H1 (cell line): Measurements from ENCODE around the gene KCNA10. TPM values are rescaled to one million over a fixed set of nuclear protein-coding genes. Genes with fewer than 3 reads are reported as not detected.

Source experiments
- CTCF ChIA-PET: fragments of 300-600 bp; sonication (Branson Sonifier 250); formaldehyde crosslinking; loops from one replicate; lab custom pipeline; 2021; ENCODE audit not compliant: partially characterized antibody; lab: Charles Lee
- POLR2A ChIA-PET: fragments of 300-600 bp; sonication (Branson Sonifier 250); formaldehyde crosslinking; loops from one replicate; lab custom pipeline; 2021; ENCODE audit warnings: inconsistent platforms; ENCODE audit not compliant: partially characterized antibody; lab: Charles Lee
- DNase-seq, 2 experiments: peaks; one replicate each; pipeline versions ENCODE4 v3.0.0 to v3.0.0-alpha.2; 2010 to 2022; ENCODE audit warnings: low spot score in 2 of 2, low read depth in 1 of 2, mixed read lengths in 1 of 2
- FAIRE-seq: peaks from 2 replicates; lab custom pipeline; 2011; peaks lifted over from hg19 to GRCh38; lab: Jason Lieb, UNC
- H2AFZ ChIP-seq: 2 replicates; pipeline ENCODE4 v1.8.1; 2012; ENCODE audit warnings: low read length, inconsistent platforms
- H2AK5ac ChIP-seq: 2 replicates; pipeline ENCODE4 v1.6.1; 2013; ENCODE audit warnings: low read depth, low read length
- H2BK120ac ChIP-seq: replicated peaks from 2 replicates; pipeline ENCODE3; 2013; ENCODE audit warnings: low read depth, low read length, inconsistent platforms
- H2BK12ac ChIP-seq: 2 replicates; pipeline ENCODE4 v1.6.1; 2013; ENCODE audit warnings: low read depth, low read length
- H2BK15ac ChIP-seq: 2 replicates; pipeline ENCODE4 v1.6.1; 2013; ENCODE audit warnings: low read length
- H2BK20ac ChIP-seq: 2 replicates; pipeline ENCODE4 v1.6.1; 2013; ENCODE audit warnings: low read length
- H2BK5ac ChIP-seq: 2 replicates; pipeline ENCODE4 v1.6.1; 2013; ENCODE audit warnings: low read depth, low read length
- H3K14ac ChIP-seq: 2 replicates; pipeline ENCODE4 v1.6.1; 2013; ENCODE audit warnings: inconsistent platforms; ENCODE audit not compliant: insufficient read length
- H3K18ac ChIP-seq: 2 replicates; pipeline ENCODE4 v1.6.1; 2013; ENCODE audit warnings: low read length; ENCODE audit errors: extremely low read depth
- H3K23ac ChIP-seq: 2 replicates; pipeline ENCODE4 v1.6.1; 2013; ENCODE audit warnings: inconsistent platforms; ENCODE audit not compliant: insufficient read length
- H3K23me2 ChIP-seq: 2 replicates; pipeline ENCODE4 v1.6.1; 2013; ENCODE audit warnings: low read depth, low read length
- H3K27ac ChIP-seq: 2 replicates; pipeline ENCODE4 v1.6.1; 2011; ENCODE audit warnings: low read depth, low read length, inconsistent platforms
- H3K27me3 ChIP-seq, 4 experiments: replicated peaks in 1 of 4; 1 replicate in 1 of 4; 2 replicates in 3 of 4; pipeline versions ENCODE4 v1.6.1 to v1.8.1; 2011 to 2013; ENCODE audit warnings: low read length in 3 of 4, mild to moderate bottlenecking in 3 of 4, inconsistent platforms in 2 of 4, mixed read lengths in 2 of 4, moderate library complexity in 1 of 4; ENCODE audit not compliant: control insufficient read depth in 3 of 4, insufficient read depth in 3 of 4; ENCODE audit errors: extremely low read depth in 1 of 4
- H3K36me3 ChIP-seq, 4 experiments: 2 replicates each; pipeline versions ENCODE4 v1.6.1 to v1.8.1; 2011 to 2013; ENCODE audit warnings: mild to moderate bottlenecking in 4 of 4, low read length in 3 of 4, moderate library complexity in 2 of 4, control low read depth in 1 of 4, inconsistent platforms in 1 of 4; ENCODE audit not compliant: insufficient read depth in 4 of 4, control insufficient read depth in 2 of 4
- H3K4ac ChIP-seq: replicated peaks from 2 replicates; pipeline ENCODE3; 2013; ENCODE audit warnings: low read length, low read depth, mixed read lengths, inconsistent platforms; ENCODE audit not compliant: insufficient read length
- H3K4me1 ChIP-seq, 4 experiments: replicated peaks in 1 of 4; 1 replicate in 1 of 4; 2 replicates in 3 of 4; pipeline versions ENCODE4 v1.6.1 to v1.8.1; 2011 to 2013; ENCODE audit warnings: low read length in 3 of 4, inconsistent platforms in 2 of 4, mixed read lengths in 1 of 4; ENCODE audit not compliant: insufficient read depth in 4 of 4, control insufficient read depth in 3 of 4
- H3K4me2 ChIP-seq, 2 experiments: 2 replicates each; pipeline versions ENCODE4 v1.6.1 to v1.8.1; 2011 to 2013; ENCODE audit warnings: low read depth in 2 of 2, low read length in 2 of 2, control low read depth in 1 of 2, inconsistent platforms in 1 of 2, mild to moderate bottlenecking in 1 of 2; ENCODE audit not compliant: insufficient read depth in 1 of 2
- H3K4me3 ChIP-seq, 4 experiments: fragments of 200-600, 300-600 bp in 1 of 4; sonication (generic), shearing (Covaris generic), sonication (Bioruptor Twin) in 1 of 4; 2 replicates each; pipeline versions ENCODE4 v1.5.1 to v1.8.1; 2011 to 2016; ENCODE audit warnings: low read length in 4 of 4, low read depth in 3 of 4, control low read depth in 2 of 4, inconsistent platforms in 2 of 4, mild to moderate bottlenecking in 2 of 4, mixed read lengths in 1 of 4, moderate library complexity in 1 of 4; ENCODE audit not compliant: insufficient read depth in 2 of 4; ENCODE audit errors: extremely low read depth in 1 of 4
- H3K56ac ChIP-seq: replicated peaks from 2 replicates; pipeline ENCODE3; 2013; ENCODE audit warnings: low read depth, mild to moderate bottlenecking, mixed read lengths, low read length, inconsistent platforms; ENCODE audit not compliant: insufficient read length
- H3K79me1 ChIP-seq: 2 replicates; pipeline ENCODE4 v1.6.1; 2013; ENCODE audit warnings: low read depth, low read length, control low read depth
- H3K79me2 ChIP-seq, 2 experiments: 2 replicates each; pipeline versions ENCODE4 v1.6.1 to v1.8.1; 2012 to 2013; ENCODE audit warnings: low read length in 2 of 2, mild to moderate bottlenecking in 2 of 2, inconsistent platforms in 1 of 2; ENCODE audit not compliant: insufficient read depth in 2 of 2, control insufficient read depth in 1 of 2
- H3K9ac ChIP-seq, 4 experiments: replicated peaks in 1 of 4; 1 replicate in 1 of 4; 2 replicates in 3 of 4; pipeline versions ENCODE4 v1.6.1 to v1.8.1; 2011 to 2013; ENCODE audit warnings: low read depth in 3 of 4, low read length in 3 of 4, control low read depth in 2 of 4, mild to moderate bottlenecking in 2 of 4, moderate library complexity in 2 of 4, inconsistent platforms in 1 of 4; ENCODE audit errors: extremely low read depth in 1 of 4
- H3K9me3 ChIP-seq, 2 experiments: 2 replicates each; pipeline versions ENCODE4 v1.6.1 to v1.8.1; 2012 to 2013; ENCODE audit warnings: mild to moderate bottlenecking in 2 of 2, moderate library complexity in 2 of 2, control low read depth in 1 of 2, inconsistent platforms in 1 of 2, low read depth in 1 of 2, low read length in 1 of 2, mixed read lengths in 1 of 2; ENCODE audit not compliant: insufficient read depth in 2 of 2
- H4K20me1 ChIP-seq, 2 experiments: replicated peaks in 1 of 2; 2 replicates each; pipeline versions ENCODE3 to v1.8.1; 2011 to 2013; ENCODE audit warnings: inconsistent platforms in 2 of 2, low read length in 2 of 2, mild to moderate bottlenecking in 1 of 2; ENCODE audit not compliant: insufficient read depth in 2 of 2, control insufficient read depth in 1 of 2
- H4K5ac ChIP-seq: 2 replicates; pipeline ENCODE4 v1.6.1; 2013; ENCODE audit warnings: low read length, low read depth, mixed read lengths, inconsistent platforms; ENCODE audit not compliant: insufficient read length
- H4K8ac ChIP-seq: 2 replicates; pipeline ENCODE4 v1.8.0; 2013; ENCODE audit warnings: mild to moderate bottlenecking, moderate library complexity, low read length, inconsistent platforms; ENCODE audit not compliant: insufficient read depth; ENCODE audit errors: extremely low read depth
- H4K91ac ChIP-seq: replicated peaks from 2 replicates; pipeline ENCODE3; 2013; ENCODE audit warnings: low read length, mixed read lengths, inconsistent platforms; ENCODE audit not compliant: insufficient read length
- BRCA1 ChIP-seq: IDR thresholded peaks from 2 replicates; pipeline ENCODE4 v1.6.1; 2012; ENCODE audit warnings: low read depth, low read length, improper control_type of control experiment
- CHD1 ChIP-seq: IDR thresholded peaks from 2 replicates; pipeline ENCODE4 v1.6.1; 2012; ENCODE audit warnings: low read depth, low read length, improper control_type of control experiment
- CREB1 ChIP-seq: IDR thresholded peaks from 2 replicates; pipeline ENCODE4 v1.6.1; 2012; ENCODE audit warnings: inconsistent platforms
- HDAC2 ChIP-seq, 2 experiments: fragments of 300-600 bp in 1 of 2; sonication (generic) in 1 of 2; IDR thresholded peaks; 2 replicates each; pipeline ENCODE4 v1.6.1; 2011 to 2012; ENCODE audit warnings: low read depth in 2 of 2, low read length in 2 of 2, mild to moderate bottlenecking in 2 of 2, moderate library complexity in 2 of 2, borderline replicate concordance in 1 of 2, inconsistent platforms in 1 of 2
- MAFK ChIP-seq: IDR thresholded peaks from 2 replicates; pipeline ENCODE4 v1.6.1; 2012; ENCODE audit warnings: low read depth, mild to moderate bottlenecking, improper control_type of control experiment, low read length
- NANOG ChIP-seq: IDR thresholded peaks from 2 replicates; pipeline ENCODE4 v1.6.1; 2011; ENCODE audit warnings: low read length, low read depth, mild to moderate bottlenecking, inconsistent platforms; ENCODE audit not compliant: insufficient read depth, poor library complexity, severe bottlenecking
- NRF1 ChIP-seq: IDR thresholded peaks from 2 replicates; pipeline ENCODE4 v1.6.1; 2011; ENCODE audit warnings: mild to moderate bottlenecking, low read depth, low read length, improper control_type of control experiment
- SP4 ChIP-seq: IDR thresholded peaks from 2 replicates; pipeline ENCODE4 v1.6.1; 2012; ENCODE audit warnings: low read length, inconsistent platforms
- TAF7 ChIP-seq: optimal IDR thresholded peaks from 2 replicates; pipeline ENCODE3; 2011; ENCODE audit warnings: low read depth, mild to moderate bottlenecking, inconsistent platforms, low read length, moderate library complexity, borderline replicate concordance
- WGBS, 2 experiments: shearing (Covaris generic) in 1 of 2; methylation state at CpG; one replicate each; pipeline versions ENCODE4 v1.1.6 to v1.1.7; 2013 to 2015; ENCODE audit warnings: low lambda C conversion rate in 2 of 2, mixed read lengths in 2 of 2, inconsistent platforms in 1 of 2, low coverage in 1 of 2, missing lambda C conversion rate in 1 of 2; ENCODE audit not compliant: insufficient replicate concordance in 2 of 2, insufficient coverage in 1 of 2, insufficient read length in 1 of 2; ENCODE audit errors: extremely low coverage in 1 of 2, missing lambda C conversion rate in 1 of 2; 5-methylcytosine and 5-hydroxymethylcytosine counted together
- polyA plus RNA-seq, 7 experiments: library from polyadenylated mRNA; depleted of rRNA in 3 of 7; stranded (reverse) in 5 of 7; unstranded in 2 of 7; fragments of >200 nt in 5 of 7; fragments of 200-250 nt in 2 of 7; gene quantifications; 1 replicate in 5 of 7; 2 replicates in 1 of 7; 4 replicates in 1 of 7; pipeline versions ENCODE4 v1.2.1 to v1.2.3, GENCODE V29; 2011 to 2013; ENCODE audit warnings: missing spikeins in 2 of 7, mixed read lengths in 2 of 7
- total RNA-seq: library from RNA; stranded (reverse); fragmentation: NEBNext Ultra II Directional; extraction: Animal tissue kit (Norgen Biotek cat#: 25700); gene quantifications from 2 replicates; pipeline ENCODE4 v1.2.1, GENCODE V29; 2021
- TF ChIP-seq, protein P1 (sequence below): IDR thresholded peaks from 2 replicates; pipeline ENCODE4 v1.6.1; 2012; ENCODE audit warnings: low read length, inconsistent platforms
- TF ChIP-seq, protein P2 (sequence below): IDR thresholded peaks from 2 replicates; pipeline ENCODE4 v1.6.1; 2011; ENCODE audit warnings: low read depth, mild to moderate bottlenecking, low read length; ENCODE audit not compliant: insufficient read depth

The KCNA10 gene
- total and polyA plus RNA-seq, 2 of the 8 experiments (the other 6 are each of a cell fraction or from before 2014, with no cell fraction given), result not detected

DNA sequence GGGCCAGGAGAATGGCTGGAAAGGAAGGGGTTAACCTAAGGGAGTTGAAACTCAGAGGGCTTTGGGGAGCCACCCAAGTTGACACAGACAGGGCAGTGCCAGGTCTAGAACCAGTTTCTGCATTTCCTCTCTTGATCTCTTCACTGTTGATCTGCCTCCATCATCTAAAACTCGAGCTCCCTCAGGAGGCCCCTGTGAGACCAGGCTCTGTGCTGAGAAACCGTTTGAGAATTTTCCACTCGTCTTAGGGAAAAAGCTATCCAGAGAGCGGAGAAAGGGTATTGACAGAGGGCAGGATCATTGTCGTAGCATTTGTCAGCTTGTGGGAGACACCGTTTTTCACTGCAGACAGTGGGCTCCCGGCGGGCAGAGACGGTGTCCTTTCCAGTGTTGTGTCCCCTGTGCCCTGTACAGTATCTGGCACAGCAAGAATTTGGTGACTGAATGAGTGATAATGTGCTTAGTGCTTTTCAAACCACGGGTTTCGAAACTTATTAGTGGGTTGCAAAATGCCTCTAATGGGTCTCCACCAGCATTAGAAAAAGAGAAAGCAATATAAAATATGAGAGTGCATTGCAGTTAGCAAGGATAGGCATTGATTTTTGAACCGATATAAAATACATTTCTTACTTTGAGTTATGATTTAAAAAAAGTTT, 36.9 kb downstream of the KCNA10 start:
- POLR2A ChIA-PET, result no interaction called here
- TF ChIP-seq SP4 (no peak), CHD1 (no peak), NRF1 (no peak), TAF7 (no peak), CREB1 (no peak), HDAC2 (IDR thresholded peaks at IDR 0.05; ENCODE audit: borderline replicate concordance in 1 of 2, low read depth in 2 of 2, low read length in 2 of 2) (no peak), NANOG (no peak), BRCA1 (no peak), MAFK (no peak)
- TF ChIP-seq, protein P1, sequence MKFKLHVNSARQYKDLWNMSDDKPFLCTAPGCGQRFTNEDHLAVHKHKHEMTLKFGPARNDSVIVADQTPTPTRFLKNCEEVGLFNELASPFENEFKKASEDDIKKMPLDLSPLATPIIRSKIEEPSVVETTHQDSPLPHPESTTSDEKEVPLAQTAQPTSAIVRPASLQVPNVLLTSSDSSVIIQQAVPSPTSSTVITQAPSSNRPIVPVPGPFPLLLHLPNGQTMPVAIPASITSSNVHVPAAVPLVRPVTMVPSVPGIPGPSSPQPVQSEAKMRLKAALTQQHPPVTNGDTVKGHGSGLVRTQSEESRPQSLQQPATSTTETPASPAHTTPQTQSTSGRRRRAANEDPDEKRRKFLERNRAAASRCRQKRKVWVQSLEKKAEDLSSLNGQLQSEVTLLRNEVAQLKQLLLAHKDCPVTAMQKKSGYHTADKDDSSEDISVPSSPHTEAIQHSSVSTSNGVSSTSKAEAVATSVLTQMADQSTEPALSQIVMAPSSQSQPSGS, result no peak
- TF ChIP-seq, protein P2, sequence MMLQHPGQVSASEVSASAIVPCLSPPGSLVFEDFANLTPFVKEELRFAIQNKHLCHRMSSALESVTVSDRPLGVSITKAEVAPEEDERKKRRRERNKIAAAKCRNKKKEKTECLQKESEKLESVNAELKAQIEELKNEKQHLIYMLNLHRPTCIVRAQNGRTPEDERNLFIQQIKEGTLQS, result no peak

More for the DNA sequence above, 36.9 kb downstream of the KCNA10 start:
- H4K5ac ChIP-seq, result no peak overlapping the region
- H3K4ac ChIP-seq, result no peak overlapping the region
- H3K27ac ChIP-seq, result no peak overlapping the region
- no peak overlapping the region for H2BK5ac ChIP-seq
- FAIRE-seq (no peak), DNase-seq (no peak)
- H4K91ac ChIP-seq, result no peak overlapping the region
- no peaks in the 10 kb centered on the region for H3K36me3 ChIP-seq
- H2AFZ ChIP-seq, result no peak overlapping the region; the same call in 1 of the 2 replicates
- no peak overlapping the region for H3K4me2 ChIP-seq
- 78% methylated on average over 12 of the region's 12 CpGs; no CpG with 5 or more reads in 1 of the 2 experiments for WGBS, 2 experiments
- no peaks in the 10 kb centered on the region for H3K79me1 ChIP-seq
- no peak overlapping the region for H3K56ac ChIP-seq
- H3K9ac ChIP-seq, result no peak overlapping the region
- no peak overlapping the region for H3K14ac ChIP-seq
- peaks cover 6 to 18% (median 10%) of the 10 kb centered on the region in 4 experiments for H3K4me1 ChIP-seq
- no peaks in the 10 kb centered on the region for H4K20me1 ChIP-seq
- CTCF ChIA-PET, result interaction anchor here (0.8 to 8.5 kb wide), 16 partner anchors 10 to 428 kb away, joined by 3 to 126 read pairs (median 4); no protein-coding TSS in a partner anchor
- H2AK5ac ChIP-seq, result no peak overlapping the region
- no peaks in the 10 kb centered on the region for H3K23me2 ChIP-seq
- no peaks in the 10 kb centered on the region; a peak in 2 of 7 replicates for H3K27me3 ChIP-seq
- no peak overlapping the region; the same call in 1 of the 2 replicates for H2BK15ac ChIP-seq
- H3K9me3 ChIP-seq, result no peaks in the 10 kb centered on the region
- H2BK120ac ChIP-seq, result no peak overlapping the region
- H3K23ac ChIP-seq, result no peak overlapping the region
- no peak overlapping the region for H4K8ac ChIP-seq
- H3K79me2 ChIP-seq, result no peaks in the 10 kb centered on the region
- no peak overlapping the region for H2BK12ac ChIP-seq
- H3K18ac ChIP-seq, result no peak overlapping the region
- H2BK20ac ChIP-seq, result no peak overlapping the region
- no peak overlapping the region for H3K4me3 ChIP-seq
